Activated naive CD8-positive, alpha-beta T cell treated with anti-CD3 and anti-CD28 coated beads, Interleukin-2, amount 50 U/mL, for 16 hours (primary cell): ENCODE data around the gene INTS6.

Experiments used
- DNase-seq: peaks from one replicate; pipeline ENCODE4 v3.0.0-alpha.2; 2020; ENCODE audit warnings: low read depth, low spot score

The INTS6 gene

GRCh38 chr13:51452361-51453206 lies at the start of gene INTS6:
Gene INTS6, minus strand, starts transcription at chr13:51453036. Its CDS starts 511 bp downstream, at chr13:51452525.
- DNase-seq = peak; percentile 97

- peak; percentile 3 for DNase-seq
Measured at GRCh38 chr13:51502153-51502651, 49.4 kb upstream of the INTS6 start.

- DNase-seq = no peak
Measured at GRCh38 chr13:51501592-51502152, 48.8 kb upstream of the INTS6 start.

GRCh38 chr13:51501096-51501495 lies 48.3 kb upstream of the INTS6 start:
- DNase-seq = no peak

GRCh38 chr13:51500687-51501086 lies 47.9 kb upstream of the INTS6 start:
- DNase-seq = no peak

- no peak for DNase-seq
Measured at GRCh38 chr13:51499841-51500240, 47.0 kb upstream of the INTS6 start.

GRCh38 chr13:51495316-51495715 lies 42.5 kb upstream of the INTS6 start:
- no peak for DNase-seq

GRCh38 chr13:51494156-51494555 lies 41.3 kb upstream of the INTS6 start:
- no peak for DNase-seq

GRCh38 chr13:51488212-51488611 lies 35.4 kb upstream of the INTS6 start:
- DNase-seq = no peak

GRCh38 chr13:51481656-51482055 lies 28.8 kb upstream of the INTS6 start:
- no peak for DNase-seq

GRCh38 chr13:51479199-51479523 lies 26.3 kb upstream of the INTS6 start:
- DNase-seq = no peak

GRCh38 chr13:51478418-51479198 lies 25.8 kb upstream of the INTS6 start:
- no peak for DNase-seq

- DNase-seq = no peak
Measured at GRCh38 chr13:51477653-51478324, 25.0 kb upstream of the INTS6 start.

- no peak for DNase-seq
Measured at GRCh38 chr13:51477149-51477548, 24.3 kb upstream of the INTS6 start.

- no peak for DNase-seq
Measured at GRCh38 chr13:51475727-51476501, 23.1 kb upstream of the INTS6 start.

GRCh38 chr13:51469790-51470189 lies 17.0 kb upstream of the INTS6 start:
- DNase-seq = no peak

- no peak for DNase-seq
Measured at GRCh38 chr13:51467730-51468129, 14.9 kb upstream of the INTS6 start.

- DNase-seq = no peak
Measured at GRCh38 chr13:51465124-51465523, 12.3 kb upstream of the INTS6 start.

- no peak for DNase-seq
Measured at GRCh38 chr13:51457086-51457815, 4.4 kb upstream of the INTS6 start.

- no peak for DNase-seq
Measured at GRCh38 chr13:51456510-51456909, 3.7 kb upstream of the INTS6 start.
